Measurements from ENCODE around the gene RBMS2. TPM values are rescaled to one million over a fixed set of nuclear protein-coding genes. Genes with fewer than 3 reads are reported as not detected.
A peak's percentile ranks its signal among the peaks of the same experiment; 100 is the strongest.

RBMS2 gene
- total RNA-seq, 1 donor: 32.8 TPM

DNA sequence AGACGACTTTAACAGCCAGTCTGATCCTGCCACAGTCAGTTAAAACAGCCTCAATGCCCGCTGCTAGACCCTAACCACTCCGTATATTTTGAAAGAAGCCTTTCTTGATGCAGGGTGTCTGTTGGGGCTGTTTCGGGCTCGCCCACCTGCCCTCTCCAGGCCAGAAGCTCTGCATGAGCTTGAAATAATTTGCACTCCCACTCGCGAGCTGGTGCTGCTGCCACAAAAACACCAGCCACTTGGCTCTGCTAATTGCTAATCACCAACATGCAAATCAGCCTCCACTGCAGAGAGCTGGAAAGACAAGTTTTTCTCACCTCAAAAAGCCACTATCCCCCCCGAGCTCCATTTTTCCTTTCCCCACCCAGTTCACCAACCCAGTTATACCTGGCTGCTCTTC lies 93.0 kb downstream of the RBMS2 start:
- no peak for DNase-seq (ENCODE audit: low read depth)
- no peak for TF ChIP-seq CTCF (IDR thresholded peaks at IDR 0.05; ENCODE audit: insufficient read depth, low read depth, low read length)
- H3K4me3 ChIP-seq (ENCODE audit: low read depth, low read length): no peak overlapping the region

DNA sequence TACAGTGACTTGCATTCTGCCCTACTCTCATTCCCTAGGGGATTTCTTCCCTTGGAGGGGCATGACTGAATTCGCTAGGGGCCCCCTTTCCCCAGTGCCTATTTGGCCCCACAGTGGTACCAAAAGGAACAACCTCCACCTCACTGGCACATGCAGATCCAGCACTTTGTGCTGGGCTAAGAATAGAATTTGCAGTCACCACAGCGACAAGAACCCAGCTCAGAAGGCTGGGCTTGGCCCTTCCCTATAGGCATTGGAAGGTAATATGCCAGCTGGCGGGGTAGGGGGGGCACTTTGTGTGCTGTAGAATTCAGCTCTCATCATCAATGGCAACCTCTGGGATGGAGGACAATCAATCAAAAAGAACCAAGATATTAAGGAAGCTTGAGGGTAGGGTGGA lies 94.6 kb downstream of the RBMS2 start:
- no peak overlapping the region for H3K4me3 ChIP-seq (ENCODE audit: low read depth, low read length)
- no peak for TF ChIP-seq CTCF (IDR thresholded peaks at IDR 0.05; ENCODE audit: insufficient read depth, low read depth, low read length)
- DNase-seq (ENCODE audit: low read depth): no peak

GRCh38 chr12:56616925-56617324 lies 95.3 kb downstream of the RBMS2 start:
- no peak for DNase-seq (ENCODE audit: low read depth)
- H3K4me3 ChIP-seq (ENCODE audit: low read depth, low read length): no peak overlapping the region

DNA sequence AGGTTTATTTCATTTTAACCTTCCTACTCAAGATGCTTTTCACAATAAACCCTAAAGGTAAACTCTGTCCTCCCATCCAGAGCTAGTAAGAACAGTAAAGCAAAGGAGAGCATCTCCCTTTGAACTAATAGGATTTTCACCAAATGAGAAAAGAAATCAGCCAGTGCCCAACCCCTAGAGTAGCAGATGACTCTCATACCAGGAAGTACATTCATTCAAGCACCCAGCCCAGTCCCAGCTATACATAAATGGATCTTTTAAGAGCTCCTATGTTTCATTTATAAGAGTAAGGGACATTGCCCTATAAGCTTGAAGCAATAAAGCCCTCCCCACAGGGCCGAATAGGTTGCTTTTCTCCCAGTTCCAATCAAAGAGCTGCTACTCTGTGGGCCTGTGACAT lies 100.9 kb downstream of the RBMS2 start:
- DNase-seq (ENCODE audit: low read depth): no peak
- H3K4me3 ChIP-seq (ENCODE audit: low read depth, low read length): no peak overlapping the region
- TF ChIP-seq CTCF (IDR thresholded peaks at IDR 0.05; ENCODE audit: insufficient read depth, low read depth, low read length): no peak

More at GRCh38 chr12:56616925-56617324, 95.3 kb downstream of the RBMS2 start:
- TF ChIP-seq CTCF (IDR thresholded peaks at IDR 0.05; ENCODE audit: insufficient read depth, low read depth, low read length): no peak

DNA sequence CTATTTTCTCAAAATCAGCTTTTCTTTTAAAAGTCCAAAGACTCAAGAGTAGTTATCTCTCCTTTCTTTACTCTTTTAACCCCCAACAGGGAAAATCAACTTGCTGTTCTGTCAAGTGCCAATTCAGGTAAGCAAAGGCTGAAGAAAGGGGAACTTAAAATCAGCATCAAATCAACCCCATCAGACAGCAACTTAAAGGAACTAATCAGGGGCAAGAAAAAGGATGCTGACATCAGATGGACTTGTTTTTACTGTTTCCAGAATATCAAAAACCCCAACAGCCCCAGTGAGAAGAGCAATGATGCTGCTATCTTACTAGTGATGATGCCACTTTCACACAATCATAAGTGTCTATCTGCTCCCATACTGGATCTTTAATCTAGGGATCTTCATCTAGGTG lies 105.1 kb downstream of the RBMS2 start:
- no peak for TF ChIP-seq CTCF (IDR thresholded peaks at IDR 0.05; ENCODE audit: insufficient read depth, low read depth, low read length)
- no peak for DNase-seq (ENCODE audit: low read depth)
- no peak overlapping the region for H3K4me3 ChIP-seq (ENCODE audit: low read depth, low read length)

DNA sequence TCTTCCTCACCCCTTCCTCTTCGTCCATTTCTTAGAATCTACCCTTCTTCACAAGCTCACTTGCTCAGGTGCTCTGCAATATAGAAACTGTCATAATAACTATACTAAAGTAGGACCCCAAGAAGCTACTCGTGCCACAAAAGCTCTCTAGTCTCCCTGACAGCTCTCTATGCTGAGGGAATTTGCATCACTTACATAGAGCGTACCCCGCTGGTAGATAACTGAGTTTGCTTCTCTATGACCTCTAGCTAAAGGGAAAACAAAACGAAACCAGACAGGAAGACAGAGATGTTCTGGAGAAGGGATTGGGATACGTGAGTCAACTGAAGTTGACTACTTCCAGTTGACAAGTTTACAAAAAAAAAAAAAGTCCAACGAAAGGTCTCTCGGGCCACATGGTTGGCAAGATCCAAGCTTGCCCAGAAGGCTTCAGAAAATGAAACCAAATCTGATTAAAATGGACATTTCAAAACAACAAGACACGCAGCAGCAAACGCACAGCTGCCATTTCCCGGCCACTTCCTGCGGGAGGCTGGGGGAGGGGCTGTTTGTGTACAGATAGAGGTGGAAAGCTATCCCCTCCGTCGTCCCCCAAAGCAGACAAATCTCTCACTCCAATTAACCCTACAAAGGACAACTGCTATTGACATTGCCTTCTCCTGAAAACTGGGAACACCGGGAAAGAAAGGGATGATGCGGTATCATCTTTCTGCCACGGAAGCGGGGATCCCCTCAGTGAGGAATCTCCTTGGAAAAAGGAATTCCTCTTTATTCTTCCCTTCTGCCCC lies 107.2 kb downstream of the RBMS2 start:
- no peak for TF ChIP-seq CTCF (IDR thresholded peaks at IDR 0.05; ENCODE audit: insufficient read depth, low read depth, low read length)
- H3K4me3 ChIP-seq (ENCODE audit: low read depth, low read length): peak overlapping the region; percentile 79
- DNase-seq (ENCODE audit: low read depth): peak; percentile 83

Data from fibroblast of villous mesenchyme (primary cell).